HepG2 (cell line): ENCODE measurements around the gene AGAP1. TPM values are rescaled to one million over a fixed set of nuclear protein-coding genes. Genes with fewer than 3 reads are reported as not detected.

Experiments
- ATAC-seq: fragments of 200-7000 bp; cut with Tn5 transposase; 3 replicates; pipeline ENCODE4 v1.9.1; 2020; ENCODE audit warnings: mild to moderate bottlenecking, moderate library complexity
- BruUV-seq: library from RNA; stranded (reverse); fragments of 400-500 nt; replicated peaks from 2 replicates; lab custom pipeline; 2021; lab: Mats Ljungman, UMichigan
- CTCF ChIA-PET: fragments of 300-600 bp; formaldehyde crosslinking; extraction: SDS; loops from one replicate; lab custom pipeline; 2021; ENCODE audit warnings: low total read pairs, inconsistent platforms, low intra/inter-chr PET ratio; lab: Yijun Ruan, JAX
- POLR2A ChIA-PET: fragments of 350-600 bp; sonication (Branson Sonifier 250); formaldehyde crosslinking; loops from one replicate; lab custom pipeline; 2020; ENCODE audit warnings: antibody characterized with exemption, inconsistent platforms; lab: Yijun Ruan, JAX
- DNase-seq: peaks from one replicate; pipeline ENCODE4 v3.0.0-alpha.2; 2015; ENCODE audit warnings: low spot score
- FAIRE-seq: peaks from 3 replicates; lab custom pipeline; 2011; peaks lifted over from hg19 to GRCh38; lab: Jason Lieb, UNC
- H2AFZ ChIP-seq: one replicate; pipeline ENCODE4 v1.6.1; 2011; ENCODE audit warnings: low read length, inconsistent platforms
- H3K27ac ChIP-seq: fragments of 300-600 bp; 3 replicates; pipeline ENCODE4 v1.8.0; 2011; ENCODE audit warnings: mixed run types, mild to moderate bottlenecking, mixed read lengths, low read length, inconsistent platforms; ENCODE audit not compliant: insufficient read depth; ENCODE audit errors: extremely low read length
- H3K27me3 ChIP-seq, 2 experiments: fragments of 200-600 bp in 1 of 2; 2 replicates in 1 of 2; 3 replicates in 1 of 2; pipeline versions ENCODE4 v1.6.0 to v1.8.0; 2011; ENCODE audit warnings: low read length in 2 of 2, mild to moderate bottlenecking in 2 of 2, moderate library complexity in 2 of 2, inconsistent platforms in 1 of 2; ENCODE audit not compliant: insufficient read depth in 2 of 2, control insufficient read depth in 1 of 2
- H3K36me3 ChIP-seq, 2 experiments: fragments of 200-600 bp in 1 of 2; replicated peaks in 1 of 2; 2 replicates in 1 of 2; 3 replicates in 1 of 2; pipeline versions ENCODE4 v1.5.1 to v1.8.0; 2011; ENCODE audit warnings: low read length in 2 of 2, inconsistent platforms in 1 of 2; ENCODE audit not compliant: insufficient read depth in 2 of 2, control insufficient read depth in 1 of 2
- H3K4me1 ChIP-seq: 2 replicates; pipeline ENCODE4 v1.5.1; 2012; ENCODE audit warnings: low read length, inconsistent platforms; ENCODE audit not compliant: insufficient read depth
- H3K4me2 ChIP-seq: 2 replicates; pipeline ENCODE4 v1.6.0; 2011; ENCODE audit warnings: low read depth, low read length, inconsistent platforms
- H3K4me3 ChIP-seq, 3 experiments: fragments of 200-600 bp in 1 of 3; sonication (generic), shearing (Covaris generic) in 1 of 3; replicated peaks in 1 of 3; 2 replicates each; pipeline ENCODE4 v1.5.1; 2011 to 2016; ENCODE audit warnings: low read length in 3 of 3, inconsistent platforms in 2 of 3, low read depth in 2 of 3, mild to moderate bottlenecking in 2 of 3, control low read depth in 1 of 3, mixed read lengths in 1 of 3; ENCODE audit not compliant: insufficient read depth in 1 of 3
- H3K79me2 ChIP-seq: one replicate; pipeline ENCODE4 v1.6.1; 2011; ENCODE audit warnings: low read length, inconsistent platforms; ENCODE audit not compliant: insufficient read depth
- H3K9ac ChIP-seq: 2 replicates; pipeline ENCODE4 v1.6.0; 2011; ENCODE audit warnings: mild to moderate bottlenecking, low read depth, low read length, inconsistent platforms; ENCODE audit not compliant: insufficient read depth
- H3K9me3 ChIP-seq: 2 replicates; pipeline ENCODE4 v1.5.1; 2012; ENCODE audit warnings: mild to moderate bottlenecking, low read length
- H4K20me1 ChIP-seq: 2 replicates; pipeline ENCODE4 v1.6.0; 2011; ENCODE audit warnings: inconsistent platforms, mild to moderate bottlenecking, low read length, moderate library complexity; ENCODE audit not compliant: insufficient read depth
- CHD2 ChIP-seq: IDR thresholded peaks from 2 replicates; pipeline ENCODE4 v1.6.1; 2011; ENCODE audit warnings: low read depth, low read length, improper control_type of control experiment
- DZIP1 ChIP-seq: sonication (generic); formaldehyde crosslinking; IDR thresholded peaks from 2 replicates; pipeline ENCODE4 v1.5.0; 2020; ENCODE audit warnings: mild to moderate bottlenecking, missing genetic modification reagents
- FOSL1 ChIP-seq: sonication (generic); formaldehyde crosslinking; IDR thresholded peaks from 2 replicates; pipeline ENCODE4 v1.9.0; 2021; ENCODE audit warnings: missing genetic modification reagents, borderline replicate concordance
- KAT8 ChIP-seq: IDR thresholded peaks from 2 replicates; pipeline ENCODE4 v1.6.1; 2016; ENCODE audit warnings: missing genetic modification reagents, missing compliant biosample characterization
- MLXIP ChIP-seq: sonication (generic); formaldehyde crosslinking; IDR thresholded peaks from 2 replicates; pipeline ENCODE4 v1.9.0; 2021; ENCODE audit warnings: missing genetic modification reagents, borderline replicate concordance
- PAX8 ChIP-seq: sonication (generic); formaldehyde crosslinking; IDR thresholded peaks from 2 replicates; pipeline ENCODE4 v1.8.0; 2022; ENCODE audit warnings: mild to moderate bottlenecking, missing genetic modification reagents, borderline replicate concordance
- POLR2AphosphoS2 ChIP-seq: IDR thresholded peaks from 2 replicates; pipeline ENCODE4 v1.6.1; 2011; ENCODE audit warnings: low read depth, low read length, improper control_type of control experiment
- RBFOX2 ChIP-seq: fragments of 200-400 bp; formaldehyde crosslinking; IDR thresholded peaks from 2 replicates; pipeline ENCODE4 v1.6.1; 2017; ENCODE audit warnings: low read depth, mild to moderate bottlenecking, low read length
- REPIN1 ChIP-seq: sonication (generic); formaldehyde crosslinking; IDR thresholded peaks from 2 replicates; pipeline ENCODE4 v1.8.0; 2022; ENCODE audit warnings: missing genetic modification reagents, low read depth, mild to moderate bottlenecking, borderline replicate concordance
- SATB2 ChIP-seq: sonication (generic); formaldehyde crosslinking; IDR thresholded peaks from 2 replicates; pipeline ENCODE4 v1.5.0; 2020; ENCODE audit warnings: missing genetic modification reagents
- TCF12 ChIP-seq, 2 experiments: fragments of 450-650 bp in 1 of 2; sonication (generic) in 1 of 2; formaldehyde crosslinking in 1 of 2; IDR thresholded peaks; 2 replicates each; pipeline versions ENCODE4 v1.6.1 to v1.8.0; 2017 to 2022; ENCODE audit warnings: antibody characterized with exemption in 1 of 2, mild to moderate bottlenecking in 1 of 2, missing genetic modification reagents in 1 of 2, moderate library complexity in 1 of 2
- TP53 ChIP-seq: sonication (generic); formaldehyde crosslinking; conservative IDR thresholded peaks from 2 replicates; pipeline ENCODE4 v1.4.0; 2020; ENCODE audit warnings: missing genetic modification reagents
- ZNF563 ChIP-seq: sonication (generic); formaldehyde crosslinking; IDR thresholded peaks from 2 replicates; pipeline ENCODE4 v1.8.0; 2022; ENCODE audit warnings: mild to moderate bottlenecking, moderate library complexity, missing genetic modification reagents
- ZNF652 ChIP-seq: IDR thresholded peaks from 2 replicates; pipeline ENCODE4 v1.6.1; 2016; ENCODE audit warnings: low read depth, borderline replicate concordance
- WGBS: methylation state at CpG from one replicate; pipeline ENCODE4 v1.1.6; 2017; ENCODE audit warnings: low lambda C conversion rate; 5-methylcytosine and 5-hydroxymethylcytosine counted together
- in situ Hi-C: cut with HindIII; loops from 2 replicates; pipeline ENCODE4 v1.10.0; 2017; ENCODE audit warnings: low pct_unique_long_range_greater_than_20kb; ENCODE audit not compliant: extremely low pct_ligation_motif_present
- intact Hi-C: fragments of 100-400 bp; cut with micrococcal nuclease; formaldehyde crosslinking; loops from one replicate; pipeline ENCODE4 v1.10.0; 2022; ENCODE audit not compliant: unreplicated experiment
- polyA plus RNA-seq, 8 experiments: library from polyadenylated mRNA; depleted of rRNA in 3 of 8; stranded (reverse) in 7 of 8; unstranded in 1 of 8; fragments of >200 nt; fragmentation: Illumina TruSeq in 4 of 8; extraction: Trizol in 4 of 8; gene quantifications; 2 replicates each; pipeline versions ENCODE4 v1.2.1 to v1.2.3, GENCODE V29; 2011 to 2016; ENCODE audit warnings: low read depth in 4 of 8, missing spikeins in 1 of 8, mixed read lengths in 1 of 8; ENCODE audit not compliant: insufficient read depth in 1 of 8
- total RNA-seq, 5 experiments: library from RNA; depleted of rRNA; stranded (reverse); fragments of >200 nt; fragmentation: Illumina TruSeq; extraction: Trizol; gene quantifications; 2 replicates each; pipeline ENCODE4 v1.2.3, GENCODE V29; 2016; ENCODE audit warnings: low read depth in 1 of 5

The AGAP1 gene
- total and polyA plus RNA-seq, 2 of the 13 experiments (the other 11 are each of a cell fraction or from before 2014, with no cell fraction given), result 21.2 to 32.7 TPM

DNA sequence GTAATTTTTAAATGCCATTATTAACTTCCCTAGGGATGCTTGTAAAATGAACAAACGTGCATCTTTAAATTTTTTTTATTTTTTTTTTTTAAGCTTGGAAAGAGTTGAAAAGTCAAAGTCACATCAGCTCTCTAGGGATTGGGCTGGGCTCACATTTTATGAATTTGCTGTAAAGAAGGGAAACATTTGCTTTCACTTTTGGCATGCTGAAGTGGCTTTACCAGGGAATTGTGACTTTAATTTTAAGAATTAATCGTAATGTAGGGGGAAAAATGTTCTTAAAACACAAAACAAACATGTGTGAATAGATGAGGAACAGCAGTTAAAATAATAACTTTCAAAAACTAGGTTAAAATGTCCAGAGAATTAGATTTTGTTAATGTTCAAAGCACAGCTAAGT lies 123.0 kb downstream of the AGAP1 start:
- peaks cover 24% of the 10 kb centered on the region for H3K79me2 ChIP-seq
- intact Hi-C loops (no loop called here), in situ Hi-C loops (no loop called here)
- no peaks in the 10 kb centered on the region for H3K27me3 ChIP-seq
- FAIRE-seq (no peak), DNase-seq (no peak), ATAC-seq (no peak)
- POLR2A ChIA-PET, result no interaction called here
- no peak overlapping the region for H3K4me2 ChIP-seq
- BruUV-seq, result no TSS peak
- no peaks in the 10 kb centered on the region for H3K9me3 ChIP-seq
- no peak overlapping the region for H3K9ac ChIP-seq
- H3K36me3 ChIP-seq, result no peaks in the 10 kb centered on the region
- peaks cover 23% of the 10 kb centered on the region for H3K4me1 ChIP-seq
- TF ChIP-seq TCF12 (IDR thresholded peaks at IDR 0.05) (no peak), TCF12 (CRISPR knock-in tag; IDR thresholded peaks at IDR 0.05) (no peak), SATB2 (CRISPR knock-in tag) (no peak), MLXIP (CRISPR knock-in tag) (no peak)
- no peak overlapping the region for H2AFZ ChIP-seq
- 94% methylated on average over 2 of the region's 2 CpGs for WGBS
- no peak overlapping the region for H3K27ac ChIP-seq
- H3K4me3 ChIP-seq, result no peak overlapping the region
- peaks cover 38% of the 10 kb centered on the region for H4K20me1 ChIP-seq
- CTCF ChIA-PET, result no interaction called here

DNA sequence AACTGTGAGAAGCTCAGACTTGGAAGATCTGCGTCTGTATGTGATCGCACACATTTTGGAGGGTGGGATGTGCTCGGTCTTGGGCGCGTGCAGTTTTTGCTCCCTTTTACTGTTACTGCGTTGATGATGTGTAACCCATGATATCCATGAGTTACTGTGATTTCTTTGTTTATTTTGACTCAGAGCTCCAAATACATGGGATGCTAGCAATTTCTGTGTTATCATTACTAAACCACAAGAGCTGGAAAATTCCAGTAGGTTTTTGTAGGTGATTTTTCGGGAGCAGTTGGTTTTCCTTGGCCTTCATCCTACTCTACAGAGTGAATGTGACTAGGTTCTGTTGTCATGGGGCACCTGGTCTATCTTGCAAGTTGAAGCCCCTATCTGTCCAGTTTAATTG lies 124.2 kb downstream of the AGAP1 start:
- intact Hi-C loops (no loop called here), in situ Hi-C loops (no loop called here)
- Histone ChIP-seq H3K27ac (no peak overlapping the region), H3K79me2 (peaks cover 24% of the 10 kb centered on the region), H3K9ac (no peak overlapping the region), H3K4me1 (peaks cover 23% of the 10 kb centered on the region), H3K36me3 (no peaks in the 10 kb centered on the region; a peak in 1 of 5 replicates), H3K9me3 (no peaks in the 10 kb centered on the region), H3K27me3 (no peaks in the 10 kb centered on the region), H3K4me2 (no peak overlapping the region), H2AFZ (no peak overlapping the region), H3K4me3 (no peak overlapping the region), H4K20me1 (peaks cover 35% of the 10 kb centered on the region)
- CTCF ChIA-PET, result no interaction called here
- DNase-seq (no peak), FAIRE-seq (no peak), ATAC-seq (no peak)
- POLR2A ChIA-PET, result no interaction called here
- BruUV-seq, result no TSS peak
- whole genome bisulfite sequencing, result 96% methylated on average over 7 of the region's 7 CpGs
- no peak for TF ChIP-seq ZNF652 (CRISPR knock-in tag)
- no peak for TF ChIP-seq POLR2AphosphoS2
- no peak for TF ChIP-seq DZIP1 (CRISPR knock-in tag)
- no peak for TF ChIP-seq TP53
- no peak for TF ChIP-seq PAX8 (CRISPR knock-in tag)
- TF ChIP-seq RBFOX2, result no peak
- no peak for TF ChIP-seq ZNF563 (CRISPR knock-in tag)
- no peak for TF ChIP-seq REPIN1 (CRISPR knock-in tag)
- TF ChIP-seq FOSL1 (CRISPR knock-in tag), result no peak
- TF ChIP-seq KAT8 (CRISPR knock-in tag), result no peak
- TF ChIP-seq CHD2, result no peak
